GM12878 (cell line): ENCODE measurements around the gene OR4E2.

ENCODE experiments used
- CBX5 ChIP-seq: sonication (generic); IDR thresholded peaks from 2 replicates; pipeline ENCODE4 v1.6.1; 2016; ENCODE audit warnings: low read depth, moderate library complexity, mild to moderate bottlenecking, inconsistent platforms
- CTCF ChIP-seq, 3 experiments: IDR thresholded peaks in 2 of 3; conservative IDR thresholded peaks in 1 of 3; 2 replicates each; pipeline ENCODE4 v1.5.1; 2011; ENCODE audit warnings: low read depth in 3 of 3, low read length in 3 of 3, mild to moderate bottlenecking in 3 of 3, control low read depth in 2 of 3, moderate library complexity in 2 of 3, inconsistent platforms in 1 of 3, mixed read lengths in 1 of 3; ENCODE audit not compliant: control insufficient read depth in 2 of 3, insufficient read depth in 1 of 3; ENCODE audit errors: extremely low read depth in 1 of 3
- EZH2 ChIP-seq: IDR thresholded peaks from 2 replicates; pipeline ENCODE4 v1.6.1; 2012; ENCODE audit warnings: low read depth, mild to moderate bottlenecking, control low read depth, inconsistent platforms, low read length, borderline replicate concordance; ENCODE audit not compliant: control insufficient read depth
- POLR2A ChIP-seq: IDR thresholded peaks from 2 replicates; pipeline ENCODE4 v1.6.1; 2011; ENCODE audit warnings: low read depth, mild to moderate bottlenecking, low read length
- TAF1 ChIP-seq: IDR thresholded peaks from 2 replicates; pipeline ENCODE4 v1.6.1; 2011; ENCODE audit warnings: mild to moderate bottlenecking, low read depth, low read length, borderline replicate concordance
- TCF12 ChIP-seq: IDR thresholded peaks from 2 replicates; pipeline ENCODE4 v1.6.1; 2011; ENCODE audit warnings: low read depth, mild to moderate bottlenecking, low read length
- TCF7 ChIP-seq: IDR thresholded peaks from 2 replicates; pipeline ENCODE4 v1.6.1; 2014; ENCODE audit warnings: antibody characterized with exemption, borderline replicate concordance
- TF ChIP-seq, protein P1 (sequence below): fragments of 450-650 bp; conservative IDR thresholded peaks from 2 replicates; pipeline ENCODE4 v1.6.1; 2017; ENCODE audit warnings: mild to moderate bottlenecking, moderate library complexity
- TF ChIP-seq, protein P2 (sequence below): IDR thresholded peaks from 2 replicates; pipeline ENCODE4 v1.6.1; 2012; ENCODE audit warnings: mild to moderate bottlenecking, low read depth, low read length

DNA sequence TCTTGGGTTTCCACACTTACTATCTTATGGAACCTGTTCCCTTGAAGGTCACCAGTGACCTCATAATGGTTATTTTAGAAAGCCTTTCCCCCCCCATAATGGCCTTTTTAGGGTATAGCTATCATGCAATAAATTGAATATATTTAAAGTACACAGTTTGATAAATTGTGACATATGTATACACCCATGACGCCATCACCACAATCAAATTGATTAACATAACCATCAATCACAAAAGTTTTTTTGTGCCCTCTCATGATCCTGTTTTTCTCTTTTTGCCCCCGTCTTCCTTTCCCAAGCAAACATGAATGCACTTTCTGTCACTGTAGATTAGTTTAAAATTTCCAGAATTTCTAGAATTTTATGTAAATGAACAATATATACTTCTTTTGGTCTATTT is 48.7 kb downstream of the OR4E2 start:
- TF ChIP-seq POLR2A, result no peak
- TF ChIP-seq, protein P1, sequence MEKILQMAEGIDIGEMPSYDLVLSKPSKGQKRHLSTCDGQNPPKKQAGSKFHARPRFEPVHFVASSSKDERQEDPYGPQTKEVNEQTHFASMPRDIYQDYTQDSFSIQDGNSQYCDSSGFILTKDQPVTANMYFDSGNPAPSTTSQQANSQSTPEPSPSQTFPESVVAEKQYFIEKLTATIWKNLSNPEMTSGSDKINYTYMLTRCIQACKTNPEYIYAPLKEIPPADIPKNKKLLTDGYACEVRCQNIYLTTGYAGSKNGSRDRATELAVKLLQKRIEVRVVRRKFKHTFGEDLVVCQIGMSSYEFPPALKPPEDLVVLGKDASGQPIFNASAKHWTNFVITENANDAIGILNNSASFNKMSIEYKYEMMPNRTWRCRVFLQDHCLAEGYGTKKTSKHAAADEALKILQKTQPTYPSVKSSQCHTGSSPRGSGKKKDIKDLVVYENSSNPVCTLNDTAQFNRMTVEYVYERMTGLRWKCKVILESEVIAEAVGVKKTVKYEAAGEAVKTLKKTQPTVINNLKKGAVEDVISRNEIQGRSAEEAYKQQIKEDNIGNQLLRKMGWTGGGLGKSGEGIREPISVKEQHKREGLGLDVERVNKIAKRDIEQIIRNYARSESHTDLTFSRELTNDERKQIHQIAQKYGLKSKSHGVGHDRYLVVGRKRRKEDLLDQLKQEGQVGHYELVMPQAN, result no peak
- TF ChIP-seq CTCF (IDR thresholded peaks at IDR 0.05 in 2 of 3, conservative IDR thresholded peaks at IDR 0.05 in 1 of 3; ENCODE audit: control insufficient read depth in 2 of 3, extremely low read depth in 1 of 3, insufficient read depth in 1 of 3, low read depth in 3 of 3, low read length in 3 of 3), result no peak
- TF ChIP-seq, protein P2, sequence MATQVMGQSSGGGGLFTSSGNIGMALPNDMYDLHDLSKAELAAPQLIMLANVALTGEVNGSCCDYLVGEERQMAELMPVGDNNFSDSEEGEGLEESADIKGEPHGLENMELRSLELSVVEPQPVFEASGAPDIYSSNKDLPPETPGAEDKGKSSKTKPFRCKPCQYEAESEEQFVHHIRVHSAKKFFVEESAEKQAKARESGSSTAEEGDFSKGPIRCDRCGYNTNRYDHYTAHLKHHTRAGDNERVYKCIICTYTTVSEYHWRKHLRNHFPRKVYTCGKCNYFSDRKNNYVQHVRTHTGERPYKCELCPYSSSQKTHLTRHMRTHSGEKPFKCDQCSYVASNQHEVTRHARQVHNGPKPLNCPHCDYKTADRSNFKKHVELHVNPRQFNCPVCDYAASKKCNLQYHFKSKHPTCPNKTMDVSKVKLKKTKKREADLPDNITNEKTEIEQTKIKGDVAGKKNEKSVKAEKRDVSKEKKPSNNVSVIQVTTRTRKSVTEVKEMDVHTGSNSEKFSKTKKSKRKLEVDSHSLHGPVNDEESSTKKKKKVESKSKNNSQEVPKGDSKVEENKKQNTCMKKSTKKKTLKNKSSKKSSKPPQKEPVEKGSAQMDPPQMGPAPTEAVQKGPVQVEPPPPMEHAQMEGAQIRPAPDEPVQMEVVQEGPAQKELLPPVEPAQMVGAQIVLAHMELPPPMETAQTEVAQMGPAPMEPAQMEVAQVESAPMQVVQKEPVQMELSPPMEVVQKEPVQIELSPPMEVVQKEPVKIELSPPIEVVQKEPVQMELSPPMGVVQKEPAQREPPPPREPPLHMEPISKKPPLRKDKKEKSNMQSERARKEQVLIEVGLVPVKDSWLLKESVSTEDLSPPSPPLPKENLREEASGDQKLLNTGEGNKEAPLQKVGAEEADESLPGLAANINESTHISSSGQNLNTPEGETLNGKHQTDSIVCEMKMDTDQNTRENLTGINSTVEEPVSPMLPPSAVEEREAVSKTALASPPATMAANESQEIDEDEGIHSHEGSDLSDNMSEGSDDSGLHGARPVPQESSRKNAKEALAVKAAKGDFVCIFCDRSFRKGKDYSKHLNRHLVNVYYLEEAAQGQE, result no peak
- no peak for TF ChIP-seq TCF12
- TF ChIP-seq TAF1, result no peak
- no peak for TF ChIP-seq CBX5
- TF ChIP-seq EZH2, result no peak
- no peak for TF ChIP-seq TCF7
